ENCODE results near the gene MXRA7.

- TF ChIP-seq, protein P1, sequence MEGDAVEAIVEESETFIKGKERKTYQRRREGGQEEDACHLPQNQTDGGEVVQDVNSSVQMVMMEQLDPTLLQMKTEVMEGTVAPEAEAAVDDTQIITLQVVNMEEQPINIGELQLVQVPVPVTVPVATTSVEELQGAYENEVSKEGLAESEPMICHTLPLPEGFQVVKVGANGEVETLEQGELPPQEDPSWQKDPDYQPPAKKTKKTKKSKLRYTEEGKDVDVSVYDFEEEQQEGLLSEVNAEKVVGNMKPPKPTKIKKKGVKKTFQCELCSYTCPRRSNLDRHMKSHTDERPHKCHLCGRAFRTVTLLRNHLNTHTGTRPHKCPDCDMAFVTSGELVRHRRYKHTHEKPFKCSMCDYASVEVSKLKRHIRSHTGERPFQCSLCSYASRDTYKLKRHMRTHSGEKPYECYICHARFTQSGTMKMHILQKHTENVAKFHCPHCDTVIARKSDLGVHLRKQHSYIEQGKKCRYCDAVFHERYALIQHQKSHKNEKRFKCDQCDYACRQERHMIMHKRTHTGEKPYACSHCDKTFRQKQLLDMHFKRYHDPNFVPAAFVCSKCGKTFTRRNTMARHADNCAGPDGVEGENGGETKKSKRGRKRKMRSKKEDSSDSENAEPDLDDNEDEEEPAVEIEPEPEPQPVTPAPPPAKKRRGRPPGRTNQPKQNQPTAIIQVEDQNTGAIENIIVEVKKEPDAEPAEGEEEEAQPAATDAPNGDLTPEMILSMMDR (IDR thresholded peaks at IDR 0.05) = no peak
- TF ChIP-seq POLR2A (IDR thresholded peaks at IDR 0.05) (no peak), EP300 (IDR thresholded peaks at IDR 0.05) (no peak)
Observed at GRCh38 chr17:76685366-76685765, 25.4 kb downstream of the MXRA7 start.
